A673 (cell line): Measurements from ENCODE around the gene ABHD6.

Experiments used
- EZH2 ChIP-seq: fragments of 200-600 bp; sonication (generic); IDR thresholded peaks from 2 replicates; pipeline ENCODE4 v1.6.1; 2017; ENCODE audit warnings: borderline replicate concordance, low read depth, mild to moderate bottlenecking, mixed read lengths, antibody characterized with exemption, low read length; ENCODE audit not compliant: poor library complexity, severe bottlenecking
- TF ChIP-seq, protein P1 (sequence below): fragments of 300-800, 200-600 bp; sonication (generic); conservative IDR thresholded peaks from 2 replicates; pipeline ENCODE4 v1.5.1; 2017; ENCODE audit warnings: low read depth, mild to moderate bottlenecking, antibody characterized with exemption, low read length, moderate library complexity, mixed read lengths

- TF ChIP-seq EZH2 = no peak
- TF ChIP-seq, protein P1, sequence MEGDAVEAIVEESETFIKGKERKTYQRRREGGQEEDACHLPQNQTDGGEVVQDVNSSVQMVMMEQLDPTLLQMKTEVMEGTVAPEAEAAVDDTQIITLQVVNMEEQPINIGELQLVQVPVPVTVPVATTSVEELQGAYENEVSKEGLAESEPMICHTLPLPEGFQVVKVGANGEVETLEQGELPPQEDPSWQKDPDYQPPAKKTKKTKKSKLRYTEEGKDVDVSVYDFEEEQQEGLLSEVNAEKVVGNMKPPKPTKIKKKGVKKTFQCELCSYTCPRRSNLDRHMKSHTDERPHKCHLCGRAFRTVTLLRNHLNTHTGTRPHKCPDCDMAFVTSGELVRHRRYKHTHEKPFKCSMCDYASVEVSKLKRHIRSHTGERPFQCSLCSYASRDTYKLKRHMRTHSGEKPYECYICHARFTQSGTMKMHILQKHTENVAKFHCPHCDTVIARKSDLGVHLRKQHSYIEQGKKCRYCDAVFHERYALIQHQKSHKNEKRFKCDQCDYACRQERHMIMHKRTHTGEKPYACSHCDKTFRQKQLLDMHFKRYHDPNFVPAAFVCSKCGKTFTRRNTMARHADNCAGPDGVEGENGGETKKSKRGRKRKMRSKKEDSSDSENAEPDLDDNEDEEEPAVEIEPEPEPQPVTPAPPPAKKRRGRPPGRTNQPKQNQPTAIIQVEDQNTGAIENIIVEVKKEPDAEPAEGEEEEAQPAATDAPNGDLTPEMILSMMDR = no peak
Measured at GRCh38 chr3:58334013-58334321, 96.4 kb downstream of the ABHD6 start.
